GM18508 (cell line): ENCODE results near the gene STIL.
"Not testable (repeated sequence)": the region's sequence is repeated elsewhere in the genome, so short reads cannot be mapped to it uniquely, and the experiment has no call there.

Experiments
- ATAC-seq: cut with Tn5 transposase; IDR thresholded peaks from one replicate; pipeline ENCODE4 v1.9.1; 2021; ENCODE audit warnings: moderate number of reproducible peaks; ENCODE audit not compliant: insufficient read depth, unreplicated experiment

STIL gene

GRCh38 chr1:47324682-47325081 lies 10.7 kb upstream of the STIL start:
- ATAC-seq = no peak

- no peak for ATAC-seq
These were observed 9.7 kb upstream of the STIL start for GRCh38 chr1:47323599-47324031.

GRCh38 chr1:47319968-47320367 lies 6.0 kb upstream of the STIL start:
- ATAC-seq = not testable (repeated sequence)

- no peak for ATAC-seq
These were observed 3.9 kb upstream of the STIL start for GRCh38 chr1:47317841-47318240.

- ATAC-seq = no peak
These were observed 4.5 kb downstream of the STIL start for GRCh38 chr1:47309427-47309826.

GRCh38 chr1:47302472-47302871 lies 11.5 kb downstream of the STIL start:
- ATAC-seq = no peak

- no peak for ATAC-seq
These were observed 15.8 kb downstream of the STIL start for GRCh38 chr1:47298025-47298699.

- ATAC-seq = no peak
These were observed 18.4 kb downstream of the STIL start for GRCh38 chr1:47295579-47295978.

GRCh38 chr1:47294863-47295262 lies 19.1 kb downstream of the STIL start:
- ATAC-seq = not testable (repeated sequence)

- not testable (repeated sequence) for ATAC-seq
These were observed 25.8 kb downstream of the STIL start for GRCh38 chr1:47288116-47288515.

- ATAC-seq = no peak
These were observed 33.8 kb downstream of the STIL start for GRCh38 chr1:47280142-47280541.

GRCh38 chr1:47276850-47277249 lies 37.1 kb downstream of the STIL start:
- no peak for ATAC-seq

GRCh38 chr1:47275811-47276210 lies 38.1 kb downstream of the STIL start:
- ATAC-seq = not testable (repeated sequence)

- not testable (repeated sequence) for ATAC-seq
These were observed 48.4 kb downstream of the STIL start for GRCh38 chr1:47265529-47265928.

- no peak for ATAC-seq
These were observed 51.0 kb downstream of the STIL start for GRCh38 chr1:47262787-47263413.

- no peak for ATAC-seq
These were observed 56.7 kb downstream of the STIL start for GRCh38 chr1:47257224-47257623.

- no peak for ATAC-seq
These were observed 61.2 kb downstream of the STIL start for GRCh38 chr1:47252795-47253194.

- ATAC-seq = no peak
These were observed 61.6 kb downstream of the STIL start for GRCh38 chr1:47252369-47252768.

GRCh38 chr1:47249755-47250154 lies 64.2 kb downstream of the STIL start:
- no peak for ATAC-seq

- no peak for ATAC-seq
These were observed 69.5 kb downstream of the STIL start for GRCh38 chr1:47244339-47244862.

- ATAC-seq = no peak
These were observed 70.0 kb downstream of the STIL start for GRCh38 chr1:47243910-47244309.
